PC-3 (cell line): ENCODE measurements around the gene SLC6A18.

ENCODE experiments used
- EZH2 ChIP-seq: fragments of 300-600 bp; sonication (generic); IDR thresholded peaks from one replicate; pipeline ENCODE4 v1.6.1; 2017; ENCODE audit warnings: antibody characterized with exemption, mild to moderate bottlenecking, low read length; ENCODE audit not compliant: unreplicated experiment
- EZH2phosphoT487 ChIP-seq: fragments of 300-600 bp; sonication (generic); IDR thresholded peaks from 2 replicates; pipeline ENCODE4 v1.6.1; 2018; ENCODE audit warnings: mild to moderate bottlenecking, antibody characterized with exemption, low read length, borderline replicate concordance
- TF ChIP-seq, protein P1 (sequence below): fragments of 300-600 bp; sonication (generic); conservative IDR thresholded peaks from 2 replicates; pipeline ENCODE4 v1.5.1; 2017; ENCODE audit warnings: antibody characterized with exemption, low read depth, mild to moderate bottlenecking, low read length

DNA sequence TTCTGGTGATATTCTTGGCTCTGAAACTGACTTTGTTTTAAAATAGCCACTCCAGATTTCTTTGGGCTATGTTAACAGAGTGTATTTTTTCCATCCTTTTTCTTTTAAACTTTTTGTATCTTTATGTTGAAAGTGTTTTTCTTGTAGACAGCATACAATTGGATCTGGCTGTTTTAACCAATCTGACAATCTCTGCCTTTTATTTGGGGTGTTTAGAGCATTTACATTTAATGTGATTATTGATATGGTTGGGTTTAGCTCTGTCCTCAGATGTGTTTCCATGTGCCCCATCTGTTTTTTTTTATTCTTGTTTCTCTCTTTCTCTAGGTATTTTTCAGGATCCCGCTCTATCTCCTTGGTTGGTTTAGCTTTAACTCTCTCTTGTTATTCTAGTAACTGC lies 10.7 kb downstream of the SLC6A18 start:
- no peak for TF ChIP-seq EZH2
- TF ChIP-seq, protein P1, sequence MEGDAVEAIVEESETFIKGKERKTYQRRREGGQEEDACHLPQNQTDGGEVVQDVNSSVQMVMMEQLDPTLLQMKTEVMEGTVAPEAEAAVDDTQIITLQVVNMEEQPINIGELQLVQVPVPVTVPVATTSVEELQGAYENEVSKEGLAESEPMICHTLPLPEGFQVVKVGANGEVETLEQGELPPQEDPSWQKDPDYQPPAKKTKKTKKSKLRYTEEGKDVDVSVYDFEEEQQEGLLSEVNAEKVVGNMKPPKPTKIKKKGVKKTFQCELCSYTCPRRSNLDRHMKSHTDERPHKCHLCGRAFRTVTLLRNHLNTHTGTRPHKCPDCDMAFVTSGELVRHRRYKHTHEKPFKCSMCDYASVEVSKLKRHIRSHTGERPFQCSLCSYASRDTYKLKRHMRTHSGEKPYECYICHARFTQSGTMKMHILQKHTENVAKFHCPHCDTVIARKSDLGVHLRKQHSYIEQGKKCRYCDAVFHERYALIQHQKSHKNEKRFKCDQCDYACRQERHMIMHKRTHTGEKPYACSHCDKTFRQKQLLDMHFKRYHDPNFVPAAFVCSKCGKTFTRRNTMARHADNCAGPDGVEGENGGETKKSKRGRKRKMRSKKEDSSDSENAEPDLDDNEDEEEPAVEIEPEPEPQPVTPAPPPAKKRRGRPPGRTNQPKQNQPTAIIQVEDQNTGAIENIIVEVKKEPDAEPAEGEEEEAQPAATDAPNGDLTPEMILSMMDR: no peak
- TF ChIP-seq EZH2phosphoT487: no peak
